DMS79 (cell line): Measurements from ENCODE around the gene RYR2.
"Not testable (repeated sequence)": the region's sequence is repeated elsewhere in the genome, so short reads cannot be mapped to it uniquely, and the experiment has no call there.

Experiments used
- DNase-seq: peaks from one replicate; lab custom pipeline; 2025; lab: John Stamatoyannopoulos, UW

RYR2 gene

GRCh38 chr1:237084341-237085077 lies 42.5 kb downstream of the RYR2 start:
- DNase-seq, result no peak

GRCh38 chr1:237091691-237092090 lies 49.7 kb downstream of the RYR2 start:
- DNase-seq, result no peak

- DNase-seq, result no peak
Measured at GRCh38 chr1:237093691-237094090, 51.7 kb downstream of the RYR2 start.

- no peak for DNase-seq
Measured at GRCh38 chr1:237098541-237098940, 56.6 kb downstream of the RYR2 start.

GRCh38 chr1:237103021-237103420 lies 61.0 kb downstream of the RYR2 start:
- DNase-seq, result no peak

- no peak for DNase-seq
Measured at GRCh38 chr1:237104096-237104495, 62.1 kb downstream of the RYR2 start.

- no peak for DNase-seq
Measured at GRCh38 chr1:237105826-237106225, 63.8 kb downstream of the RYR2 start.

GRCh38 chr1:237108297-237109040 lies 66.5 kb downstream of the RYR2 start:
- DNase-seq, result no peak

GRCh38 chr1:237111807-237112206 lies 69.8 kb downstream of the RYR2 start:
- no peak for DNase-seq

- DNase-seq, result no peak
Measured at GRCh38 chr1:237112663-237113062, 70.7 kb downstream of the RYR2 start.

- no peak for DNase-seq
Measured at GRCh38 chr1:237115035-237115434, 73.1 kb downstream of the RYR2 start.

GRCh38 chr1:237119091-237119490 lies 77.1 kb downstream of the RYR2 start:
- no peak for DNase-seq

- DNase-seq, result no peak
Measured at GRCh38 chr1:237120683-237121082, 78.7 kb downstream of the RYR2 start.

- no peak for DNase-seq
Measured at GRCh38 chr1:237124856-237125462, 83.0 kb downstream of the RYR2 start.

- no peak for DNase-seq
Measured at GRCh38 chr1:237126180-237126579, 84.2 kb downstream of the RYR2 start.

- DNase-seq, result not testable (repeated sequence)
Measured at GRCh38 chr1:237127301-237127700, 85.3 kb downstream of the RYR2 start.

- DNase-seq, result no peak
Measured at GRCh38 chr1:237133921-237134320, 91.9 kb downstream of the RYR2 start.

- DNase-seq, result no peak
Measured at GRCh38 chr1:237134929-237135328, 92.9 kb downstream of the RYR2 start.

- DNase-seq, result no peak
Measured at GRCh38 chr1:237138551-237138950, 96.6 kb downstream of the RYR2 start.

GRCh38 chr1:237139732-237140131 lies 97.7 kb downstream of the RYR2 start:
- no peak for DNase-seq

- DNase-seq, result no peak
Measured at GRCh38 chr1:237140986-237141385, 99.0 kb downstream of the RYR2 start.

- DNase-seq, result no peak
Measured at GRCh38 chr1:237141502-237141901, 99.5 kb downstream of the RYR2 start.
